ENCODE results near the gene OR6M1. TPM values are rescaled to one million over a fixed set of nuclear protein-coding genes. Genes with fewer than 3 reads are reported as not detected.

The OR6M1 gene
- total RNA-seq, 4 donors from 2014 or later: not detected

- 70 to 76% methylated on average over 2 of the region's 2 CpGs for WGBS, 2 donors
- H3K9me3 ChIP-seq: no peaks in the 10 kb centered on the region
- no peak overlapping the region for H3K27ac ChIP-seq
- no peak for DNase-seq (ENCODE audit: low spot score in 2 of 2)
- no peak overlapping the region for H3K4me3 ChIP-seq
- no peak for TF ChIP-seq CTCF (IDR thresholded peaks at IDR 0.05)
- TF ChIP-seq EP300 (IDR thresholded peaks at IDR 0.05): no peak
- no peak for TF ChIP-seq POLR2A (IDR thresholded peaks at IDR 0.05)
- H3K36me3 ChIP-seq: no peaks in the 10 kb centered on the region
- no peaks in the 10 kb centered on the region for H3K27me3 ChIP-seq
- no peaks in the 10 kb centered on the region for H3K4me1 ChIP-seq
Observed at GRCh38 chr11:123773026-123773425, 33.1 kb downstream of the OR6M1 start.

GRCh38 chr11:123771664-123772063, 34.5 kb downstream of the OR6M1 start:
- no peak for DNase-seq (ENCODE audit: low spot score in 2 of 2)
- H3K27ac ChIP-seq: no peak overlapping the region
- TF ChIP-seq POLR2A (IDR thresholded peaks at IDR 0.05): no peak
- TF ChIP-seq CTCF (IDR thresholded peaks at IDR 0.05): no peak
- TF ChIP-seq EP300 (IDR thresholded peaks at IDR 0.05): no peak
- H3K9me3 ChIP-seq: no peaks in the 10 kb centered on the region
- H3K36me3 ChIP-seq: no peaks in the 10 kb centered on the region
- no peak overlapping the region for H3K4me3 ChIP-seq
- H3K4me1 ChIP-seq: no peaks in the 10 kb centered on the region
- WGBS, 2 donors: 96% methylated on average over 3 of the region's 3 CpGs
- no peaks in the 10 kb centered on the region for H3K27me3 ChIP-seq

GRCh38 chr11:123770712-123771111, 35.4 kb downstream of the OR6M1 start:
- DNase-seq (ENCODE audit: low spot score in 2 of 2): no peak
- no peaks in the 10 kb centered on the region for H3K4me1 ChIP-seq
- H3K4me3 ChIP-seq: no peak overlapping the region
- no peaks in the 10 kb centered on the region for H3K36me3 ChIP-seq
- no peaks in the 10 kb centered on the region for H3K27me3 ChIP-seq
- TF ChIP-seq POLR2A (IDR thresholded peaks at IDR 0.05) (no peak), CTCF (IDR thresholded peaks at IDR 0.05) (no peak), EP300 (IDR thresholded peaks at IDR 0.05) (no peak)
- H3K9me3 ChIP-seq: no peaks in the 10 kb centered on the region
- no peak overlapping the region for H3K27ac ChIP-seq

- TF ChIP-seq POLR2A (IDR thresholded peaks at IDR 0.05) (no peak), CTCF (IDR thresholded peaks at IDR 0.05) (no peak), EP300 (IDR thresholded peaks at IDR 0.05) (no peak)
- Histone ChIP-seq H3K4me1 (no peaks in the 10 kb centered on the region), H3K9me3 (peaks cover 0 to 18% (median 1%) of the 10 kb centered on the region in 4 donors), H3K36me3 (no peaks in the 10 kb centered on the region), H3K27ac (no peak overlapping the region), H3K27me3 (no peaks in the 10 kb centered on the region), H3K4me3 (no peak overlapping the region)
- WGBS, 2 donors: 50 to 54% methylated on average over 1 of the region's 1 CpG
- no peak for DNase-seq (ENCODE audit: low spot score in 2 of 2)
Observed at GRCh38 chr11:123765601-123766000, 40.5 kb downstream of the OR6M1 start.

- Histone ChIP-seq H3K9me3 (peaks cover 0 to 18% (median 1%) of the 10 kb centered on the region in 4 donors), H3K27me3 (no peaks in the 10 kb centered on the region), H3K4me1 (no peaks in the 10 kb centered on the region), H3K27ac (no peak overlapping the region), H3K4me3 (no peak overlapping the region), H3K36me3 (no peaks in the 10 kb centered on the region)
- DNase-seq (ENCODE audit: low spot score in 2 of 2): no peak
- TF ChIP-seq POLR2A (IDR thresholded peaks at IDR 0.05): no peak
- no peak for TF ChIP-seq CTCF (IDR thresholded peaks at IDR 0.05)
- no peak for TF ChIP-seq EP300 (IDR thresholded peaks at IDR 0.05)
Observed at GRCh38 chr11:123762422-123762821, 43.7 kb downstream of the OR6M1 start.

Measured in tibial nerve (tissue), 4 donors.